HEK293T (cell line): ENCODE data around the gene CD24.

Source experiments
- CTCF ChIA-PET: fragments of 350-600 bp; formaldehyde crosslinking; extraction: SDS; loops from one replicate; lab custom pipeline; 2021; ENCODE audit warnings: antibody characterized with exemption, inconsistent platforms; lab: Yijun Ruan, JAX
- POLR2A ChIA-PET: fragments of 350-600 bp; formaldehyde crosslinking; extraction: SDS; loops from one replicate; lab custom pipeline; 2020; ENCODE audit warnings: antibody characterized with exemption, inconsistent platforms; lab: Yijun Ruan, JAX
- DNase-seq: peaks from one replicate; pipeline ENCODE4 v3.0.0; 2012; ENCODE audit warnings: mixed read lengths; ENCODE audit errors: extremely low spot score
- ARNT ChIP-seq: fragments of 450-650 bp; IDR thresholded peaks from 2 replicates; pipeline ENCODE4 v1.6.1; 2017; ENCODE audit warnings: mild to moderate bottlenecking
- BHLHE40 ChIP-seq: fragments of 450-650 bp; IDR thresholded peaks from 2 replicates; pipeline ENCODE4 v1.6.1; 2016; ENCODE audit warnings: mild to moderate bottlenecking, moderate library complexity, borderline replicate concordance
- CTBP1 ChIP-seq: fragments of 450-650 bp; IDR thresholded peaks from 2 replicates; pipeline ENCODE4 v1.6.1; 2016; ENCODE audit warnings: borderline replicate concordance
- ELF4 ChIP-seq: fragments of 450-650 bp; IDR thresholded peaks from 2 replicates; pipeline ENCODE4 v1.6.1; 2017; ENCODE audit warnings: antibody characterized with exemption
- FOXA1 ChIP-seq: fragments of 450-650 bp; IDR thresholded peaks from 2 replicates; pipeline ENCODE4 v1.6.1; 2016; ENCODE audit warnings: mild to moderate bottlenecking
- FOXK2 ChIP-seq: fragments of 450-650 bp; IDR thresholded peaks from 2 replicates; pipeline ENCODE4 v1.6.1; 2016; ENCODE audit warnings: mild to moderate bottlenecking
- FOXM1 ChIP-seq: fragments of 450-650 bp; IDR thresholded peaks from 2 replicates; pipeline ENCODE4 v1.6.1; 2017; ENCODE audit warnings: mild to moderate bottlenecking, borderline replicate concordance
- HDGF ChIP-seq: fragments of 450-650 bp; IDR thresholded peaks from 2 replicates; pipeline ENCODE4 v1.6.1; 2017; ENCODE audit warnings: antibody characterized with exemption, borderline replicate concordance
- L3MBTL2 ChIP-seq: fragments of 450-650 bp; conservative IDR thresholded peaks from 2 replicates; pipeline ENCODE4 v1.6.1; 2016; ENCODE audit warnings: mild to moderate bottlenecking
- LEF1 ChIP-seq: fragments of 450-650 bp; IDR thresholded peaks from 2 replicates; pipeline ENCODE4 v1.6.1; 2017; ENCODE audit warnings: mild to moderate bottlenecking, borderline replicate concordance
- NFRKB ChIP-seq: fragments of 450-650 bp; IDR thresholded peaks from 2 replicates; pipeline ENCODE4 v1.6.1; 2016; ENCODE audit warnings: mild to moderate bottlenecking, moderate library complexity
- PKNOX1 ChIP-seq: fragments of 450-650 bp; IDR thresholded peaks from 2 replicates; pipeline ENCODE4 v1.6.1; 2016
- SP1 ChIP-seq: fragments of 450-650 bp; IDR thresholded peaks from 2 replicates; pipeline ENCODE4 v1.6.1; 2017
- SUZ12 ChIP-seq: fragments of 450-650 bp; IDR thresholded peaks from 2 replicates; pipeline ENCODE4 v1.6.1; 2016; ENCODE audit warnings: mild to moderate bottlenecking
- TARDBP ChIP-seq: fragments of 450-650 bp; IDR thresholded peaks from 2 replicates; pipeline ENCODE4 v1.6.1; 2016
- ZNF384 ChIP-seq: fragments of 450-650 bp; IDR thresholded peaks from 2 replicates; pipeline ENCODE4 v1.6.1; 2016

CD24 gene

GRCh38 chr6:106964954-106965353 lies 9.6 kb downstream of the CD24 start:
- ChIA-PET POLR2A (no interaction called here), CTCF (no interaction called here)
- DNase-seq, result no peak
- TF ChIP-seq ZNF384, result no peak
- no peak for TF ChIP-seq ARNT
- no peak for TF ChIP-seq SUZ12
- no peak for TF ChIP-seq FOXA1
- no peak for TF ChIP-seq HDGF
- TF ChIP-seq ELF4, result no peak
- no peak for TF ChIP-seq SP1
- no peak for TF ChIP-seq L3MBTL2
- no peak for TF ChIP-seq CTBP1
- TF ChIP-seq FOXK2, result no peak
- no peak for TF ChIP-seq PKNOX1
- TF ChIP-seq LEF1, result no peak

GRCh38 chr6:106964099-106964498 lies 10.4 kb downstream of the CD24 start:
- POLR2A ChIA-PET, result no interaction called here
- DNase-seq, result no peak
- CTCF ChIA-PET, result no interaction called here
- TF ChIP-seq TARDBP (no peak), ELF4 (no peak), NFRKB (no peak), BHLHE40 (no peak), CTBP1 (no peak), FOXA1 (no peak), HDGF (no peak), PKNOX1 (no peak), FOXK2 (no peak), FOXM1 (no peak), L3MBTL2 (no peak), LEF1 (no peak), ARNT (no peak), SP1 (no peak), SUZ12 (no peak), ZNF384 (no peak)

GRCh38 chr6:106963544-106963943 lies 11.0 kb downstream of the CD24 start:
- DNase-seq, result no peak
- CTCF ChIA-PET, result no interaction called here
- no peak for TF ChIP-seq FOXK2
- no peak for TF ChIP-seq HDGF
- POLR2A ChIA-PET, result no interaction called here

- POLR2A ChIA-PET, result no interaction called here
- no peak for DNase-seq
- TF ChIP-seq HDGF (no peak), L3MBTL2 (no peak), SP1 (no peak), FOXA1 (no peak), BHLHE40 (no peak), ARNT (no peak), SUZ12 (no peak), NFRKB (no peak), CTBP1 (no peak), TARDBP (no peak), PKNOX1 (no peak), FOXM1 (no peak), ZNF384 (no peak), LEF1 (no peak), FOXK2 (no peak), ELF4 (no peak)
- CTCF ChIA-PET, result no interaction called here
Measured at GRCh38 chr6:106961801-106962200, 12.7 kb downstream of the CD24 start.

GRCh38 chr6:106961136-106961535 lies 13.4 kb downstream of the CD24 start:
- ChIA-PET POLR2A (no interaction called here), CTCF (no interaction called here)
- DNase-seq, result no peak
- TF ChIP-seq ARNT (no peak), PKNOX1 (no peak), ELF4 (no peak), LEF1 (no peak), BHLHE40 (no peak), SP1 (no peak), FOXM1 (no peak), ZNF384 (no peak), CTBP1 (no peak), TARDBP (no peak), SUZ12 (no peak), HDGF (no peak), L3MBTL2 (no peak), FOXA1 (no peak), FOXK2 (no peak), NFRKB (no peak)

GRCh38 chr6:106959985-106960384 lies 14.5 kb downstream of the CD24 start:
- DNase-seq, result no peak
- no peak for TF ChIP-seq ZNF384
- TF ChIP-seq PKNOX1, result no peak
- no peak for TF ChIP-seq L3MBTL2
- no peak for TF ChIP-seq CTBP1
- no peak for TF ChIP-seq FOXM1
- CTCF ChIA-PET, result no interaction called here
- POLR2A ChIA-PET, result no interaction called here
